Liver (tissue), 9 donors: Measurements from ENCODE around the gene BACH2. TPM values are rescaled to one million over a fixed set of nuclear protein-coding genes. Genes with fewer than 3 reads are reported as not detected.

ENCODE experiments used
- DNase-seq: peaks from one replicate; pipeline ENCODE4 v3.0.0-alpha.2; 2017; ENCODE audit warnings: low spot score
- H3K27ac ChIP-seq, 2 donors: one replicate each; pipeline ENCODE4 v1.7.0; 2013; ENCODE audit warnings: inconsistent platforms in 2 of 2, low read length in 2 of 2, control low read depth in 1 of 2, low read depth in 1 of 2, mild to moderate bottlenecking in 1 of 2
- H3K27me3 ChIP-seq, 4 donors: one replicate each; pipeline versions ENCODE4 v1.6.1 to v1.7.0; 2013; ENCODE audit warnings: low read length in 3 of 4, inconsistent platforms in 1 of 4, mild to moderate bottlenecking in 1 of 4, moderate library complexity in 1 of 4; ENCODE audit not compliant: control insufficient read depth in 4 of 4, insufficient read depth in 4 of 4
- H3K36me3 ChIP-seq, 4 donors: one replicate each; pipeline versions ENCODE4 v1.6.1 to v1.7.0; 2013; ENCODE audit warnings: low read length in 3 of 4, mild to moderate bottlenecking in 3 of 4, low read depth in 1 of 4, moderate library complexity in 1 of 4; ENCODE audit not compliant: control insufficient read depth in 4 of 4, insufficient read depth in 3 of 4
- H3K4me1 ChIP-seq, 4 donors: one replicate each; pipeline versions ENCODE4 v1.6.1 to v1.7.0; 2013; ENCODE audit warnings: low read length in 3 of 4, mild to moderate bottlenecking in 3 of 4, moderate library complexity in 1 of 4; ENCODE audit not compliant: control insufficient read depth in 4 of 4, insufficient read depth in 4 of 4
- H3K4me3 ChIP-seq, 3 donors: one replicate each; pipeline versions ENCODE4 v1.6.1 to v1.7.0; 2013; ENCODE audit warnings: low read length in 3 of 3, control low read depth in 1 of 3, low read depth in 1 of 3, mild to moderate bottlenecking in 1 of 3
- H3K9ac ChIP-seq, 2 donors: one replicate each; pipeline ENCODE4 v1.7.0; 2013; ENCODE audit warnings: low read length in 2 of 2, mild to moderate bottlenecking in 2 of 2, moderate library complexity in 2 of 2, control low read depth in 1 of 2, low read depth in 1 of 2
- H3K9me3 ChIP-seq, 4 donors: one replicate each; pipeline versions ENCODE4 v1.6.1 to v1.7.0; 2013; ENCODE audit warnings: low read length in 3 of 4; ENCODE audit not compliant: control insufficient read depth in 4 of 4
- FOXA1 ChIP-seq: IDR thresholded peaks from 2 replicates; pipeline ENCODE4 v1.6.1; 2016; ENCODE audit warnings: antibody characterized with exemption
- HNF4A ChIP-seq, 2 donors: conservative IDR thresholded peaks; 2 replicates each; pipeline ENCODE4 v1.6.1; 2016; ENCODE audit warnings: antibody characterized with exemption in 2 of 2, mild to moderate bottlenecking in 2 of 2
- HNF4G ChIP-seq: IDR thresholded peaks from 2 replicates; pipeline ENCODE4 v1.6.1; 2016; ENCODE audit warnings: antibody characterized with exemption
- JUND ChIP-seq, 2 donors: IDR thresholded peaks; 2 replicates each; pipeline ENCODE4 v1.6.1; 2016; ENCODE audit warnings: antibody characterized with exemption in 2 of 2
- NR2F2 ChIP-seq: IDR thresholded peaks from 2 replicates; pipeline ENCODE4 v1.6.1; 2016; ENCODE audit warnings: antibody characterized with exemption
- RAD21 ChIP-seq, 2 donors: IDR thresholded peaks; 2 replicates each; pipeline ENCODE4 v1.6.1; 2016; ENCODE audit warnings: antibody characterized with exemption in 2 of 2, mild to moderate bottlenecking in 2 of 2
- RXRA ChIP-seq, 2 donors: IDR thresholded peaks; 2 replicates each; pipeline ENCODE4 v1.6.1; 2017 to 2018; ENCODE audit warnings: antibody characterized with exemption in 2 of 2, mild to moderate bottlenecking in 1 of 2
- SP1 ChIP-seq: IDR thresholded peaks from 2 replicates; pipeline ENCODE4 v1.6.1; 2018; ENCODE audit warnings: antibody characterized with exemption, mild to moderate bottlenecking
- YY1 ChIP-seq: IDR thresholded peaks from 2 replicates; pipeline ENCODE4 v1.6.1; 2016; ENCODE audit warnings: antibody characterized with exemption, mild to moderate bottlenecking
- WGBS: extraction: QIAGEN DNeasy Blood & Tissue Kit; methylation state at CpG from one replicate; pipeline ENCODE4 v1.1.7; 2013; 5-methylcytosine and 5-hydroxymethylcytosine counted together
- polyA plus RNA-seq, 2 donors: library from polyadenylated mRNA; stranded (reverse) in 1 of 2; unstranded in 1 of 2; fragments of 200-250 nt in 1 of 2; fragments of >200 nt in 1 of 2; fragmentation: Nextera tagmentation in 1 of 2; extraction: Ambion mirVana in 1 of 2; gene quantifications; one replicate each; pipeline versions ENCODE4 v1.2.1 to v1.2.3, GENCODE V29; 2013 to 2015
- total RNA-seq, 2 donors: library from RNA; depleted of rRNA; stranded (reverse); fragments of >200 nt; gene quantifications; one replicate each; pipeline ENCODE4 v1.2.3, GENCODE V29; 2014
- TF ChIP-seq, protein P1 (sequence below): fragments of 150-350 bp; IDR thresholded peaks from 2 replicates; pipeline ENCODE4 v1.5.1; 2017; ENCODE audit warnings: improper control_type of control experiment, low read depth, low read length; ENCODE audit not compliant: missing input control
- TF ChIP-seq, protein P2 (sequence below): IDR thresholded peaks from 2 replicates; pipeline ENCODE4 v1.6.1; 2016; ENCODE audit warnings: antibody characterized with exemption
- TF ChIP-seq, protein P3 (sequence below): IDR thresholded peaks from 2 replicates; pipeline ENCODE4 v1.6.1; 2016; ENCODE audit warnings: antibody characterized with exemption, mild to moderate bottlenecking
- TF ChIP-seq, protein P4 (sequence below): IDR thresholded peaks from 2 replicates; pipeline ENCODE4 v1.6.1; 2016; ENCODE audit warnings: antibody characterized with exemption
- donor health status: healthy.
- donor health status: healthy.
- donor health status: healthy.
- donor health status: healthy.
- donor health status: healthy.

BACH2 gene
- total and polyA plus RNA-seq, 4 donors = 1.9 to 3.7 (median 1.9) TPM

DNA sequence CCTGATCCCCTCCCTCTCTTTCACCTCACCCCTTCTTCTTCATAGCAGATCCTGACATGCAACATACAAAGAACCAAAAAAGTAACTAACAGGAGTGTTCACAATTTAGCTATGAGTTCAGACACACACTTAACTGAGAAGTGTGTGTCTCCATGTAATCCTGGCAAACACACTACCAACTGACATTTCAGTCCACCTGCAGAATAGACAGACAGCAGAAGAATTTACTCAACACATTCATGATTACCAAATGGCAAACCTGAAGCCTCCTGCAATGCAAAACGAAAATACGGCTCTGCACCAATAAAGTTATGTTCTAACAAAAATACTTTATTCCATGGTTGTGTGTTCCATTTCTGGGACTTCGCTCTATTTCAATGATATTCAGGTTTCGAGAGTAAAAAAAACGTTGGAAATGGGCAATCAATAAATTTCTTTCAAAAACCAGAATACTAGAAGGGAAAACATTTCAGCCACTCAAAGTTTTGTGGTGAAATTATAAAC is 2.6 kb downstream of the BACH2 start:
- Histone ChIP-seq H3K36me3 (no peaks in the 10 kb centered on the region), H3K9me3 (no peaks in the 10 kb centered on the region), H3K4me1 (peaks cover 13 to 62% (median 48%) of the 10 kb centered on the region in 4 donors), H3K4me3 (peak overlapping the region; percentile 7 to 88 (median 83)), H3K27me3 (no peaks in the 10 kb centered on the region), H3K9ac (peak overlapping the region in 1 of 2 donors; percentile 49), H3K27ac (peak overlapping the region; percentile 77 to 81)
- 40% methylated on average over 5 of the region's 5 CpGs for WGBS
- DNase-seq = no peak
- TF ChIP-seq NR2F2 (no peak), RAD21 (IDR thresholded peaks at IDR 0.05) (peak in 1 of 2 donors; percentile 12), YY1 (no peak), SP1 (no peak)
- TF ChIP-seq, protein P1, sequence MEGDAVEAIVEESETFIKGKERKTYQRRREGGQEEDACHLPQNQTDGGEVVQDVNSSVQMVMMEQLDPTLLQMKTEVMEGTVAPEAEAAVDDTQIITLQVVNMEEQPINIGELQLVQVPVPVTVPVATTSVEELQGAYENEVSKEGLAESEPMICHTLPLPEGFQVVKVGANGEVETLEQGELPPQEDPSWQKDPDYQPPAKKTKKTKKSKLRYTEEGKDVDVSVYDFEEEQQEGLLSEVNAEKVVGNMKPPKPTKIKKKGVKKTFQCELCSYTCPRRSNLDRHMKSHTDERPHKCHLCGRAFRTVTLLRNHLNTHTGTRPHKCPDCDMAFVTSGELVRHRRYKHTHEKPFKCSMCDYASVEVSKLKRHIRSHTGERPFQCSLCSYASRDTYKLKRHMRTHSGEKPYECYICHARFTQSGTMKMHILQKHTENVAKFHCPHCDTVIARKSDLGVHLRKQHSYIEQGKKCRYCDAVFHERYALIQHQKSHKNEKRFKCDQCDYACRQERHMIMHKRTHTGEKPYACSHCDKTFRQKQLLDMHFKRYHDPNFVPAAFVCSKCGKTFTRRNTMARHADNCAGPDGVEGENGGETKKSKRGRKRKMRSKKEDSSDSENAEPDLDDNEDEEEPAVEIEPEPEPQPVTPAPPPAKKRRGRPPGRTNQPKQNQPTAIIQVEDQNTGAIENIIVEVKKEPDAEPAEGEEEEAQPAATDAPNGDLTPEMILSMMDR = no peak

DNA sequence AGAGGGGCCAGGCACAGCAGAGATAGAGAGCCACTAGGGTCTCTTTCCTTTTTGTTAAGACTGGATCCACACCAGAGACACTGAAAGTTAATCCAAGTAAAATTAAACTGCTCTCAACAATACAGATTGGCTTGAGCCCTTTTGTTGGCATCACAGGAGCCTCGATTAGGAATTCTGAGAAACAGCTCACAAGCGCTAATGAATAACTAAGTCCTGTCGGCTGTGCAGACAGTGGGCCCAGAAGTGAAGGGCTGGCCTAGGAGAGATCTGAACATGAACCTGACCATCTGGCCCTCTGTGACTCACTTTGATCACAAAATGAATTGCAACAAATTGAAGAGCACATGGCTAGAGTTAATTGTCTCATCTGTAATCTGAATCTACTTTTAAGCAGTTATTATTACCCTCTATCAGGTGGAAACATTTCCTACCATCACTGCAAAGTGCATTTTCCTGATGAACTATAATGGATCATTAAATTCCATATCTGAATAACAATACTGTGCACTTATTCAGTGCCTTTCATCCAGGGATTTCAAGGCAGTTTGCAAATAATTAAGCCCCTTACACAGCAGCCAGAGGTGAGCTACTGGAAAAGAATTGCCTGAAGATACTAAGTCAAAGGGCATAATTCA is 3.2 kb downstream of the BACH2 start:
- H3K4me1 ChIP-seq = peaks cover 13 to 66% (median 53%) of the 10 kb centered on the region in 4 donors
- H3K27ac ChIP-seq = peak overlapping the region; percentile 77 to 81
- DNase-seq = no peak
- no peaks in the 10 kb centered on the region for H3K9me3 ChIP-seq
- TF ChIP-seq SP1 (peak; percentile 64), YY1 (peak; percentile 2), JUND (IDR thresholded peaks at IDR 0.05) (peak in 1 of 2 donors; percentile 33), RAD21 (IDR thresholded peaks at IDR 0.05) (no peak), HNF4A (conservative IDR thresholded peaks at IDR 0.05) (peak; percentile 35 to 41), FOXA1 (no peak), RXRA (IDR thresholded peaks at IDR 0.05) (peak; percentile 10 to 52), HNF4G (no peak)
- TF ChIP-seq, protein P2, sequence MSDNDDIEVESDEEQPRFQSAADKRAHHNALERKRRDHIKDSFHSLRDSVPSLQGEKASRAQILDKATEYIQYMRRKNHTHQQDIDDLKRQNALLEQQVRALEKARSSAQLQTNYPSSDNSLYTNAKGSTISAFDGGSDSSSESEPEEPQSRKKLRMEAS = peak; percentile 29
- TF ChIP-seq, protein P3, sequence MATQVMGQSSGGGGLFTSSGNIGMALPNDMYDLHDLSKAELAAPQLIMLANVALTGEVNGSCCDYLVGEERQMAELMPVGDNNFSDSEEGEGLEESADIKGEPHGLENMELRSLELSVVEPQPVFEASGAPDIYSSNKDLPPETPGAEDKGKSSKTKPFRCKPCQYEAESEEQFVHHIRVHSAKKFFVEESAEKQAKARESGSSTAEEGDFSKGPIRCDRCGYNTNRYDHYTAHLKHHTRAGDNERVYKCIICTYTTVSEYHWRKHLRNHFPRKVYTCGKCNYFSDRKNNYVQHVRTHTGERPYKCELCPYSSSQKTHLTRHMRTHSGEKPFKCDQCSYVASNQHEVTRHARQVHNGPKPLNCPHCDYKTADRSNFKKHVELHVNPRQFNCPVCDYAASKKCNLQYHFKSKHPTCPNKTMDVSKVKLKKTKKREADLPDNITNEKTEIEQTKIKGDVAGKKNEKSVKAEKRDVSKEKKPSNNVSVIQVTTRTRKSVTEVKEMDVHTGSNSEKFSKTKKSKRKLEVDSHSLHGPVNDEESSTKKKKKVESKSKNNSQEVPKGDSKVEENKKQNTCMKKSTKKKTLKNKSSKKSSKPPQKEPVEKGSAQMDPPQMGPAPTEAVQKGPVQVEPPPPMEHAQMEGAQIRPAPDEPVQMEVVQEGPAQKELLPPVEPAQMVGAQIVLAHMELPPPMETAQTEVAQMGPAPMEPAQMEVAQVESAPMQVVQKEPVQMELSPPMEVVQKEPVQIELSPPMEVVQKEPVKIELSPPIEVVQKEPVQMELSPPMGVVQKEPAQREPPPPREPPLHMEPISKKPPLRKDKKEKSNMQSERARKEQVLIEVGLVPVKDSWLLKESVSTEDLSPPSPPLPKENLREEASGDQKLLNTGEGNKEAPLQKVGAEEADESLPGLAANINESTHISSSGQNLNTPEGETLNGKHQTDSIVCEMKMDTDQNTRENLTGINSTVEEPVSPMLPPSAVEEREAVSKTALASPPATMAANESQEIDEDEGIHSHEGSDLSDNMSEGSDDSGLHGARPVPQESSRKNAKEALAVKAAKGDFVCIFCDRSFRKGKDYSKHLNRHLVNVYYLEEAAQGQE = peak; percentile 33
- TF ChIP-seq, protein P4, sequence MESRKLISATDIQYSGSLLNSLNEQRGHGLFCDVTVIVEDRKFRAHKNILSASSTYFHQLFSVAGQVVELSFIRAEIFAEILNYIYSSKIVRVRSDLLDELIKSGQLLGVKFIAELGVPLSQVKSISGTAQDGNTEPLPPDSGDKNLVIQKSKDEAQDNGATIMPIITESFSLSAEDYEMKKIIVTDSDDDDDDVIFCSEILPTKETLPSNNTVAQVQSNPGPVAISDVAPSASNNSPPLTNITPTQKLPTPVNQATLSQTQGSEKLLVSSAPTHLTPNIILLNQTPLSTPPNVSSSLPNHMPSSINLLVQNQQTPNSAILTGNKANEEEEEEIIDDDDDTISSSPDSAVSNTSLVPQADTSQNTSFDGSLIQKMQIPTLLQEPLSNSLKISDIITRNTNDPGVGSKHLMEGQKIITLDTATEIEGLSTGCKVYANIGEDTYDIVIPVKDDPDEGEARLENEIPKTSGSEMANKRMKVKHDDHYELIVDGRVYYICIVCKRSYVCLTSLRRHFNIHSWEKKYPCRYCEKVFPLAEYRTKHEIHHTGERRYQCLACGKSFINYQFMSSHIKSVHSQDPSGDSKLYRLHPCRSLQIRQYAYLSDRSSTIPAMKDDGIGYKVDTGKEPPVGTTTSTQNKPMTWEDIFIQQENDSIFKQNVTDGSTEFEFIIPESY = no peak
- H3K27me3 ChIP-seq = no peaks in the 10 kb centered on the region
- WGBS = 43% methylated on average over 3 of the region's 3 CpGs
- no peak overlapping the region for H3K4me3 ChIP-seq
- H3K9ac ChIP-seq = peak overlapping the region in 1 of 2 donors; percentile 33
- H3K36me3 ChIP-seq = no peaks in the 10 kb centered on the region
